Choroid plexus epithelial cell (primary cell): ENCODE data around the gene NPEPL1.

Experiments
- DNase-seq: peaks from one replicate; pipeline ENCODE4 v3.0.0-alpha.2; 2010; ENCODE audit warnings: low read depth
- H3K4me3 ChIP-seq: 2 replicates; pipeline ENCODE4 v1.5.1; 2011; ENCODE audit warnings: low read depth, mild to moderate bottlenecking, control low read depth, low read length, moderate library complexity
- TF ChIP-seq, protein P1 (sequence below): conservative IDR thresholded peaks from 2 replicates; pipeline ENCODE4 v1.5.1; 2011; ENCODE audit warnings: low read depth, mild to moderate bottlenecking, control low read depth, inconsistent platforms, low read length, moderate library complexity

Gene NPEPL1

DNA sequence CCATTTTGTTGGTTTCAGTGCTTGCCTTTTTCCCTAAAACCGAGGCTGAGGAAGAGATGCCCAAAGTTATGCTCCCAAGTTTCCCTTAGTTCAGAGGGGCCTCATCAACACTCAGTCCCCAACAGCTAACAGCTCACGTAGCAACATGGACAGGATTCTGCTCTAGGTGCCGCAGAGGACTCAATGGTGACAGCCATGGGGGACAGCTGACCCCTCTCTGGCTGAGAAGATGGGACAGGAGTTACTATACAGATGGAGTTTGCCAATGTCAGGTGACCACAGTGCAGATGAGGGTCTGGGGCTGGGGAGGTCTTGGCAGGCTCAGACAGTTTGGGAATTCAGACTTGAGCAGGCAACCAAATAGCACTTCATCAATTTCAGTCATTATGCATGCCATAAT lies 67.3 kb downstream of the NPEPL1 start:
- no peak overlapping the region for H3K4me3 ChIP-seq
- DNase-seq = no peak
- TF ChIP-seq, protein P1, sequence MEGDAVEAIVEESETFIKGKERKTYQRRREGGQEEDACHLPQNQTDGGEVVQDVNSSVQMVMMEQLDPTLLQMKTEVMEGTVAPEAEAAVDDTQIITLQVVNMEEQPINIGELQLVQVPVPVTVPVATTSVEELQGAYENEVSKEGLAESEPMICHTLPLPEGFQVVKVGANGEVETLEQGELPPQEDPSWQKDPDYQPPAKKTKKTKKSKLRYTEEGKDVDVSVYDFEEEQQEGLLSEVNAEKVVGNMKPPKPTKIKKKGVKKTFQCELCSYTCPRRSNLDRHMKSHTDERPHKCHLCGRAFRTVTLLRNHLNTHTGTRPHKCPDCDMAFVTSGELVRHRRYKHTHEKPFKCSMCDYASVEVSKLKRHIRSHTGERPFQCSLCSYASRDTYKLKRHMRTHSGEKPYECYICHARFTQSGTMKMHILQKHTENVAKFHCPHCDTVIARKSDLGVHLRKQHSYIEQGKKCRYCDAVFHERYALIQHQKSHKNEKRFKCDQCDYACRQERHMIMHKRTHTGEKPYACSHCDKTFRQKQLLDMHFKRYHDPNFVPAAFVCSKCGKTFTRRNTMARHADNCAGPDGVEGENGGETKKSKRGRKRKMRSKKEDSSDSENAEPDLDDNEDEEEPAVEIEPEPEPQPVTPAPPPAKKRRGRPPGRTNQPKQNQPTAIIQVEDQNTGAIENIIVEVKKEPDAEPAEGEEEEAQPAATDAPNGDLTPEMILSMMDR = no peak

DNA sequence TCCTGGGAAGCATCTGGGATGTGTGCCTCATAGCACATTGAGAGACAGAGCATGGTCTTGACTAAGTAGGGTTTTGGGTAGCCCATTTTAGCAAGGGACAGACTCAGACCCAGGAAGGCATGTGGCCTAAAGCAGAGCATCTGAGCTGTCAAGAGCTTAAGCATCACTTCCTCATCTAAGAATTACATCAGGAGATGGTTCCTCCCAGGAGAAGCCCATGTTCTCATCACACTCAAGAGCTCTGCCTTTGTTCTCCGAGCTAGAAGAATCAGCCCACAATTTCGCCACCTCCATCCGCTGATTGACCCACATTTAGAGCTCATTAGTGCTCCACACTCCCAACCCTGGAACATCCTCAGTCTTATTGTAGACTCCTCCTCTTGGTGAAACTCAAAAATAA lies 68.3 kb downstream of the NPEPL1 start:
- H3K4me3 ChIP-seq = no peak overlapping the region
- DNase-seq = no peak
- TF ChIP-seq, protein P1 = no peak

DNA sequence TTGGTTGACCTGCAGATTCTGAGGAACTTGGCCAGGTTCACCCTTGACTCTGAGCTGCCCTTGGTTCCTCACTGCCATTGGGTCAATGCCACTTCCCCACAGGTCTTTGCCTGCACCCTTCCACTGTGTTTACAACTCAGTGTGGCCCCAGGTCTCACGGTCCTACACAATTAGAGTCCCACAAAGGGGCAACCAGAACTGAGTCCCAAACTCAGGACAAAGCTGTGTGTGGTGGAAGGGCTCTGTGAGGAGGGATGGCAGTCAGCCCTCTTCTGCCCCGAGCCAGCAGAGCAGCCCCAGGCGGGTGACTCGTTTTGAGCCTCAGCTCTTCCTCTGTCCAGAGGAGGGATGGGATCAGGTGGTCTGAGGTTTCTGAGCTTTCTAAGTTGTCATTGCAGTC lies 69.5 kb downstream of the NPEPL1 start:
- H3K4me3 ChIP-seq = no peak overlapping the region
- TF ChIP-seq, protein P1 = no peak
- DNase-seq = no peak

DNA sequence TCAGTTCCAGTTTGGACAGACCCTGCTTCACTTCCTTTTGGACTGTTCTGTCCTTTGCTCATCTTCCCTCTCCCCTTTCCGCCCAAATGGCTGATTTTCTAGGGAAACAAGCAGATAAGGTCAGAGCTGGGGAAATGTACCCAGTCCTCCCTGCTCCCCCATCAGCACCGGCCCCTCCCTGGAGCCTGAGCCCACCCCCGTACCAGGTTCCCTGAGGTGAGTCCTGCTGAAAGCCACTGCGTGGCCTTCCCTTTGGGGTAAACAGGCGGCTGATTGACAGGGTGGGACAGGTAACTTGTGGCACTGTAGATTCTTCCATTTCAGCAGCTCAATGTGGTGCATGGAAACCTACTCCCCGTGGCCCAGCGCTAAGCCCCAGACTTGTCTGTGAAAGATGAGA lies 70.5 kb downstream of the NPEPL1 start:
- no peak for DNase-seq
- no peak overlapping the region for H3K4me3 ChIP-seq
- TF ChIP-seq, protein P1 = no peak
